Transverse colon (tissue), 4 donors: ENCODE measurements around the gene NRIP2. TPM values are rescaled to one million over a fixed set of nuclear protein-coding genes. Genes with fewer than 3 reads are reported as not detected.

Experiments used
- DNase-seq: peaks from one replicate; pipeline ENCODE4 v3.0.0-alpha.2; 2019
- H3K27ac ChIP-seq, 4 donors: fragments of 200-600 bp; sonication (generic); 2 replicates each; pipeline ENCODE4 v1.5.1; 2016 to 2018; ENCODE audit warnings: inconsistent platforms in 4 of 4
- H3K27me3 ChIP-seq: fragments of 200-600 bp; sonication (generic); 2 replicates; pipeline ENCODE4 v1.5.1; 2017; ENCODE audit warnings: inconsistent platforms
- H3K36me3 ChIP-seq, 4 donors: fragments of 200-600 bp; sonication (generic); 2 replicates each; pipeline ENCODE4 v1.5.1; 2017 to 2019; ENCODE audit warnings: inconsistent platforms in 4 of 4
- H3K4me1 ChIP-seq, 4 donors: fragments of 200-600 bp; sonication (generic); 2 replicates each; pipeline ENCODE4 v1.5.1; 2017 to 2020; ENCODE audit warnings: inconsistent platforms in 4 of 4
- H3K4me3 ChIP-seq, 4 donors: fragments of 200-600 bp; sonication (generic); 1 replicate in 1 of 4; 2 replicates in 3 of 4; pipeline versions ENCODE4 v1.5.1 to v1.6.1; 2017 to 2019; ENCODE audit warnings: inconsistent platforms in 4 of 4
- H3K9me3 ChIP-seq, 2 donors: fragments of 200-600 bp; sonication (generic); 2 replicates each; pipeline ENCODE4 v1.5.1; 2017 to 2019; ENCODE audit warnings: inconsistent platforms in 2 of 2
- EP300 ChIP-seq: sonication (generic); formaldehyde crosslinking; IDR thresholded peaks from one replicate; pipeline ENCODE4 v1.6.1; 2017; ENCODE audit warnings: antibody characterized with exemption, low read depth
- POLR2A ChIP-seq: fragments of 450-650 bp; IDR thresholded peaks from one replicate; pipeline ENCODE4 v1.6.1; 2016; ENCODE audit warnings: antibody characterized with exemption, mild to moderate bottlenecking, moderate library complexity
- POLR2AphosphoS5 ChIP-seq, 3 donors: sonication (generic); formaldehyde crosslinking; IDR thresholded peaks; one replicate each; pipeline ENCODE4 v1.6.1; 2016; ENCODE audit warnings: antibody characterized with exemption in 3 of 3
- WGBS, 2 donors: methylation state at CpG; one replicate each; pipeline ENCODE4 v1.1.5; 2018; ENCODE audit warnings: low coverage in 1 of 2; 5-methylcytosine and 5-hydroxymethylcytosine counted together
- in situ Hi-C, 4 donors: fragments of 200-750 bp; cut with MboI; loops; one replicate each; pipeline versions ENCODE4 v1.15.0 to v1.15.1; 2017; ENCODE audit warnings: low sequenced_read_pairs in 3 of 4, low pct_ligation_motif_present in 1 of 4, low pct_unique_long_range_greater_than_20kb in 1 of 4
- intact Hi-C: fragments of 100-400 bp; cut with DNase I; formaldehyde crosslinking; loops from one replicate; pipeline ENCODE4 v1.15.1; 2023; ENCODE audit warnings: low total_unique reads
- total RNA-seq, 4 donors: library from RNA; depleted of rRNA; stranded (reverse); fragments of >200 nt; gene quantifications; one replicate each; pipeline ENCODE4 v1.1.0, GENCODE V29; 2016
- TF ChIP-seq, protein P1 (sequence below), 5 experiments: fragments of 200-600 bp in 3 of 5; fragments of 450-650 bp in 2 of 5; sonication (generic) in 3 of 5; IDR thresholded peaks; 1 replicate in 2 of 5; 2 replicates in 3 of 5; pipeline ENCODE4 v1.5.1; 2016 to 2017; ENCODE audit warnings: antibody characterized with exemption in 5 of 5, inconsistent platforms in 3 of 5, mild to moderate bottlenecking in 2 of 5, moderate library complexity in 1 of 5

NRIP2 gene
- total RNA-seq, 4 donors from 2014 or later: 0.14 to 0.32 (median 0.20) TPM; not detected in 1

DNA sequence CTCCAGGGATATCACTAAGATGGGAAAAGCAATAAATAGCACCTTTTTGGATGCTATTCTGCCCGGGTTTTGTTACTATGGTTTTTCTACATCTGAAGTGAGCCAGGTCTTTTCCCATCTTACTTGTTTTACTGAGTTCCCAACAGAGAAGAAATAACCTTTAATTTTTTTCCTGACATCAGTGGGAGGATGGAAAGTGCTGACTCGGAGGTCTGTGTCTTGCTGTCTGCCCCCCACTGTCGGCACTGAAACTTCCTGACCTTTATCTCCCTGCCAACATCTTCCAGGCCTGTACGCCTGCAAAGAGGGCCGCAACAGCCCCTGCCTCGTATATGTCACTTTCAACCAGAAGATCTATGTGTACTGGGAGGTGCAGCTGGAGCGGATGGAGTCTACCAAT lies 11.4 kb downstream of the NRIP2 start:
- in situ Hi-C loops (no loop called here), intact Hi-C loops (no loop called here)
- no peak for DNase-seq
- H3K27me3 ChIP-seq: no peaks in the 10 kb centered on the region
- H3K36me3 ChIP-seq: peaks cover 0 to 60% (median 28%) of the 10 kb centered on the region in 4 donors
- no peak overlapping the region for H3K27ac ChIP-seq
- H3K4me3 ChIP-seq: no peak overlapping the region
- H3K4me1 ChIP-seq: no peaks in the 10 kb centered on the region
- H3K9me3 ChIP-seq: no peaks in the 10 kb centered on the region
- WGBS, 2 donors: 70 to 72% methylated on average over 4 to 7 of the region's 7 CpGs
- TF ChIP-seq POLR2AphosphoS5 (IDR thresholded peaks at IDR 0.05) (no peak), POLR2A (no peak), EP300 (no peak)
- TF ChIP-seq, protein P1, sequence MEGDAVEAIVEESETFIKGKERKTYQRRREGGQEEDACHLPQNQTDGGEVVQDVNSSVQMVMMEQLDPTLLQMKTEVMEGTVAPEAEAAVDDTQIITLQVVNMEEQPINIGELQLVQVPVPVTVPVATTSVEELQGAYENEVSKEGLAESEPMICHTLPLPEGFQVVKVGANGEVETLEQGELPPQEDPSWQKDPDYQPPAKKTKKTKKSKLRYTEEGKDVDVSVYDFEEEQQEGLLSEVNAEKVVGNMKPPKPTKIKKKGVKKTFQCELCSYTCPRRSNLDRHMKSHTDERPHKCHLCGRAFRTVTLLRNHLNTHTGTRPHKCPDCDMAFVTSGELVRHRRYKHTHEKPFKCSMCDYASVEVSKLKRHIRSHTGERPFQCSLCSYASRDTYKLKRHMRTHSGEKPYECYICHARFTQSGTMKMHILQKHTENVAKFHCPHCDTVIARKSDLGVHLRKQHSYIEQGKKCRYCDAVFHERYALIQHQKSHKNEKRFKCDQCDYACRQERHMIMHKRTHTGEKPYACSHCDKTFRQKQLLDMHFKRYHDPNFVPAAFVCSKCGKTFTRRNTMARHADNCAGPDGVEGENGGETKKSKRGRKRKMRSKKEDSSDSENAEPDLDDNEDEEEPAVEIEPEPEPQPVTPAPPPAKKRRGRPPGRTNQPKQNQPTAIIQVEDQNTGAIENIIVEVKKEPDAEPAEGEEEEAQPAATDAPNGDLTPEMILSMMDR (IDR thresholded peaks at IDR 0.05): no peak

DNA sequence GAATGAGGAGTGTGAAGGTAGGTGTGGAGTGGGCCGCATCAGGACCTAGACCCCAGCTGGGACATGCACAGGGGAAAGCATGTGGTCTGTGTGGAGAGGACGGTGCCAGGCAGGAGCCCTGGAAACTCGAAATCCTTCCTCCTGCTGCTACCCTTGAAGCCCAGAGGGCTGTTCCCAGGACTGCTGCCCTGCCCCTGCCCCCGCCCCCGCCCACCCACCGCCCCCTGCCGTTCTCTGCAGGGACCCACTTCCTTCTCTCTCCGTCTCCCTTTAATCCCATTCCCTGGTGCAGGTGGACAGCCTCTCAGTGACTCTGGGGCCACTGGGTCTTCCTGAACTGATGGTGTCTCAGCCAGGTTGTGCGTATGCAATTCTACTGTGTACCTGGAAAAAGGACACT lies 14.4 kb downstream of the NRIP2 start:
- peaks cover 0 to 54% (median 23%) of the 10 kb centered on the region in 4 donors for H3K36me3 ChIP-seq
- H3K9me3 ChIP-seq: no peaks in the 10 kb centered on the region
- 60 to 92% methylated on average over 1 to 9 of the region's 9 CpGs for WGBS, 2 donors
- in situ Hi-C loops (no loop called here), intact Hi-C loops (no loop called here)
- no peak overlapping the region for H3K27ac ChIP-seq
- TF ChIP-seq, protein P1 (IDR thresholded peaks at IDR 0.05): no peak
- no peak for TF ChIP-seq POLR2A
- TF ChIP-seq POLR2AphosphoS5 (IDR thresholded peaks at IDR 0.05): no peak
- TF ChIP-seq EP300: no peak
- no peak for DNase-seq
- H3K4me3 ChIP-seq: no peak overlapping the region
- no peaks in the 10 kb centered on the region for H3K27me3 ChIP-seq
- no peaks in the 10 kb centered on the region for H3K4me1 ChIP-seq

DNA sequence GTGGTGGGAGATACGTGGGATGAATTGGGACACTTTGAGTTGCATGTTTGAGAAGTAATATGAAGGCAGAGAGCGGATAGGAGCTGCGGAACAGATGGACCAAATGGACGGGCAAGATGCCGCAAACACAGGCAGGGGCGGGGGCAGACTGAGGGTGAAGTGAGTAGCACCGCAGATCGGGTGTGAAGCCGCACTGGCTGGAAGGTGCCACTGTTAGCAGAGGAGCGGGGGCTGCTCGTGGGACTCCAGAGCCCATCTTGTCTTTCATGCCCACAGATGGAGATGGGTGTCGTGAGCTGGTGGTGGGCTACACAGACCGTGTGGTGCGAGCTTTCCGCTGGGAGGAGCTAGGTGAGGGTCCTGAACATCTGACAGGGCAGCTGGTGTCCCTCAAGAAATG lies 15.0 kb downstream of the NRIP2 start:
- Histone ChIP-seq H3K27me3 (no peaks in the 10 kb centered on the region), H3K36me3 (peaks cover 0 to 48% (median 20%) of the 10 kb centered on the region in 4 donors), H3K9me3 (no peaks in the 10 kb centered on the region), H3K27ac (no peak overlapping the region), H3K4me1 (peaks cover 0 to 4% (median 0%) of the 10 kb centered on the region in 4 donors), H3K4me3 (no peak overlapping the region)
- in situ Hi-C loops (no loop called here), intact Hi-C loops (no loop called here)
- TF ChIP-seq, protein P1 (IDR thresholded peaks at IDR 0.05): no peak
- TF ChIP-seq POLR2A: no peak
- TF ChIP-seq POLR2AphosphoS5 (IDR thresholded peaks at IDR 0.05): no peak
- no peak for TF ChIP-seq EP300
- no peak for DNase-seq
- 94 to 100% methylated on average over 5 to 15 of the region's 15 CpGs for WGBS, 2 donors

DNA sequence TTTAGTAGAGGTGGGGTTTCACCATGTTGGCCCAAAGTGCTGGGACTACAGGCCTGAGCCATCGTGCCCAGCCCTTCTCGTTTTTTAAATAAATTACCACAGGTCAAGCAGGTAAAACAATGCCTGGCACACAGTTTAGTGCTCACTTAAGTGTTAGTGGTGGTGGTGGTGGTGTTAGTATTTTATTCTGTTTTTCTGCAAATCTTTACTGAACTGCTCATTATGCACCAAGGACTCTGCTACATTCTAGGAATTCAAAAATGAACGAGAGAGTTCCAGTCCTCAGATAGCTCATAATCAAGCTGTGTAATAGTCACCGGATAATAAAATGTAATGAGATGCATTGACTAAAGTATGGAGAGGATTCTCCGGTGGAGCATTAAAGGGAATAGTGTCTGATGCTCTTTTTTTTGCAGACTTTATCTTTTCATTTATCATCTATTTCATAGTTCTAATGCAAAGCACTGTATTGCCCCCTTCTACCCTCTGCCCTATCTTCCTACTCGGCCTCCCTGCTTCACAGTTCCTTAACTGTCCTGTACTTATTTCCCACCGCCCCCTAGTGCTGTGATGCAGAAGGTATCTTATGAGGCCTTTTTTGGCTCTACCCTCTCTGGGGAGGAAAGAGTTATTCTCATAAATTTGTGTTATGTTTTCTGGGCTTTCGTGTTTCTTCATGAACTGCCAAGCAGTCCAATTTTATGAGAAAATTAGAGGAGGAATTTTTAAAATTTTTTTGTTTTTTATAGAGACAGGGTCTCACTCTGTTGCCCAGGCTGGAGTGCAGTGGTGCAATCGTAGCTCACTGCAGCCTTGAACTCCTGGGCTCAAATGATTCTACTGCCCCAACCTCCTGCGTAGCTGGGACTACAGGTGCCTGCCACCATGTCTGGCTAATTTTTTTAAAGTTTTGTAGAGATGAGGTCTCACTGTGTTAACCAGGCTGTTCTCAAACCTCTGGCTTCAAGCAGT lies 21.3 kb downstream of the NRIP2 start:
- H3K27ac ChIP-seq: peak overlapping the region; percentile 89 to 95 (median 91)
- H3K4me3 ChIP-seq: peak overlapping the region; percentile 48 to 91 (median 68)
- 11 to 14% methylated on average over 8 to 10 of the region's 10 CpGs for WGBS, 2 donors
- H3K9me3 ChIP-seq: no peaks in the 10 kb centered on the region
- DNase-seq: peak; percentile 55
- no peaks in the 10 kb centered on the region for H3K27me3 ChIP-seq
- peaks cover 0 to 12% (median 5%) of the 10 kb centered on the region in 4 donors for H3K36me3 ChIP-seq
- in situ Hi-C loops: no loop called here
- TF ChIP-seq, protein P1 (IDR thresholded peaks at IDR 0.05): peak; percentile 55 to 80 (median 58)
- TF ChIP-seq EP300: no peak
- intact Hi-C loops: no loop called here
- H3K4me1 ChIP-seq: peaks cover 13 to 29% (median 14%) of the 10 kb centered on the region in 4 donors
